Hepatocyte (in vitro differentiated cells): ENCODE measurements around the gene NOL3. TPM values are rescaled to one million over a fixed set of nuclear protein-coding genes. Genes with fewer than 3 reads are reported as not detected.

Experiments used
- DNase-seq: peaks from one replicate; pipeline ENCODE4 v3.0.0-alpha.2; 2016; ENCODE audit warnings: low spot score
- H2AFZ ChIP-seq: fragments of 200-600 bp; sonication (generic); 2 replicates; pipeline ENCODE4 v1.6.0; 2016; ENCODE audit warnings: antibody characterized with exemption, mild to moderate bottlenecking
- H3K27ac ChIP-seq: fragments of 200-600 bp; sonication (generic); 2 replicates; pipeline ENCODE4 v1.5.1; 2016; ENCODE audit warnings: mild to moderate bottlenecking
- H3K27me3 ChIP-seq: fragments of 200-600 bp; sonication (generic); 2 replicates; pipeline ENCODE4 v1.6.1; 2016
- H3K36me3 ChIP-seq: fragments of 200-600 bp; sonication (generic); replicated peaks from 2 replicates; pipeline ENCODE4 v1.5.1; 2016; ENCODE audit warnings: low read depth; ENCODE audit not compliant: insufficient read depth
- H3K4me1 ChIP-seq: fragments of 200-600 bp; sonication (generic); 2 replicates; pipeline ENCODE4 v1.5.1; 2016; ENCODE audit warnings: mild to moderate bottlenecking, moderate library complexity; ENCODE audit not compliant: insufficient read depth
- H3K4me2 ChIP-seq: fragments of 200-600 bp; sonication (generic); 2 replicates; pipeline ENCODE4 v1.6.0; 2016
- H3K4me3 ChIP-seq: fragments of 200-600 bp; sonication (generic); 2 replicates; pipeline ENCODE4 v1.5.1; 2016; ENCODE audit warnings: mild to moderate bottlenecking
- H3K79me2 ChIP-seq: fragments of 200-600 bp; sonication (generic); 2 replicates; pipeline ENCODE4 v1.6.0; 2017; ENCODE audit warnings: mild to moderate bottlenecking
- H3K9me2 ChIP-seq: fragments of 200-600 bp; sonication (generic); replicated peaks from 2 replicates; pipeline ENCODE4 v1.6.0; 2017; ENCODE audit warnings: mild to moderate bottlenecking; ENCODE audit not compliant: insufficient read depth
- H3K9me3 ChIP-seq: fragments of 200-600 bp; sonication (generic); 2 replicates; pipeline ENCODE4 v1.5.1; 2016; ENCODE audit warnings: low read depth, mild to moderate bottlenecking
- H4K20me1 ChIP-seq: fragments of 200-600 bp; sonication (generic); 2 replicates; pipeline ENCODE4 v1.6.0; 2016; ENCODE audit warnings: mild to moderate bottlenecking; ENCODE audit not compliant: insufficient read depth, poor library complexity, severe bottlenecking
- EZH2 ChIP-seq: fragments of 200-600 bp; sonication (generic); IDR thresholded peaks from 2 replicates; pipeline ENCODE4 v1.6.1; 2016; ENCODE audit warnings: antibody characterized with exemption, mild to moderate bottlenecking, borderline replicate concordance
- EZH2phosphoT487 ChIP-seq: fragments of 200-600 bp; sonication (generic); IDR thresholded peaks from one replicate; pipeline ENCODE4 v1.6.1; 2018; ENCODE audit warnings: antibody characterized with exemption, mild to moderate bottlenecking, low read depth, moderate library complexity; ENCODE audit not compliant: unreplicated experiment, severe bottlenecking
- WGBS: methylation state at CpG from one replicate; pipeline ENCODE4 v1.1.6; 2016; ENCODE audit warnings: low lambda C conversion rate; ENCODE audit errors: missing lambda C conversion rate; 5-methylcytosine and 5-hydroxymethylcytosine counted together
- polyA plus RNA-seq: library from polyadenylated mRNA; unstranded; fragments of >200 nt; fragmentation: Nextera tagmentation; extraction: Ambion mirVana; gene quantifications from 2 replicates; pipeline ENCODE4 v1.2.1, GENCODE V29; 2016
- total RNA-seq: library from RNA; depleted of rRNA; stranded (reverse); fragments of >200 nt; gene quantifications from 2 replicates; pipeline ENCODE4 v1.2.3, GENCODE V29; 2014
- TF ChIP-seq, protein P1 (sequence below): fragments of 200-600 bp; sonication (generic); IDR thresholded peaks from 2 replicates; pipeline ENCODE4 v1.5.1; 2016; ENCODE audit warnings: antibody characterized with exemption, mild to moderate bottlenecking; ENCODE audit not compliant: poor library complexity

NOL3 gene
- total and polyA plus RNA-seq, 2 experiments from 2014 or later: 9.3 to 10.9 TPM

DNA sequence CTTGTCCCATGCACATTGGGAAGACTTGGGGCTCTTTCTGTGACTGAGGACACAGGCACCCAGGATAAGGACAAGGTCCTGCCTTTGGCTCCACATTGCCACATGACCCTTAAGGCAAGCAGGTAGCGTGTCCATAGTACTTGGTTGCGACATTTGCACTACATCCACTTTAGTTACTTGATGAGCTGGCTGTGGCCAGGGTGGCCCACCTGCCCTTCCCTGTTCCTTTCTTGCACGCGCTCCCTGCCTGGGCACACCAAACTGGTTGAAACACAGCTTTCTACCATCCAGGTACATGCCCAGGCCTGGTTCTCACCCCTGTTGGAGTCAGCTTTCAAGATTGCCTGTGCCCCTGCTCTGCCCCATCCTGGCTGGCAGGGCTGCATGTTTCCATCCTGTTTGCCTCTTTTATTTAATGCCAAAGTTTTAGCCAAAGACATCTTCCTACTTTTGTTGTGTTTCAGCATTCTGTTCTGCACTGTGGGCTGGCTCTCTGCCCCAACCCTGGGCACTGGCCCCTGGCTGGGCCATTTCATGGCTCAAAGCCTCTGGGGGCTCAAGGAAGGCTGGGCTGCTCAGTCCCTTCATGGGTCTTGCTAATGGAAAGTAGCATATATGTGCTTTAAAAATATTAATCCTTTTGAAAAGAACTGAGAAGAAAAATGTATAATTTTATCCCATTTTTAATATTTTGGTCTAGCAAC, 22.7 kb upstream of the NOL3 start:
- no peak for DNase-seq
- no peak overlapping the region for H2AFZ ChIP-seq
- H3K79me2 ChIP-seq: peaks cover 4% of the 10 kb centered on the region
- H3K4me1 ChIP-seq: peaks cover 10% of the 10 kb centered on the region
- no peaks in the 10 kb centered on the region for H4K20me1 ChIP-seq
- no peaks in the 10 kb centered on the region for H3K9me3 ChIP-seq
- no peaks in the 10 kb centered on the region for H3K9me2 ChIP-seq
- no peaks in the 10 kb centered on the region for H3K27me3 ChIP-seq
- no peaks in the 10 kb centered on the region for H3K36me3 ChIP-seq
- no peak overlapping the region for H3K4me2 ChIP-seq
- no peak for TF ChIP-seq EZH2phosphoT487
- TF ChIP-seq EZH2: no peak
- WGBS: 98% methylated on average over 4 of the region's 4 CpGs
- H3K27ac ChIP-seq: no peak overlapping the region
- H3K4me3 ChIP-seq: no peak overlapping the region

GRCh38 chr16:67148221-67148620, 22.1 kb upstream of the NOL3 start:
- no peak overlapping the region for H3K4me2 ChIP-seq
- H3K4me3 ChIP-seq: no peak overlapping the region
- peaks cover 10% of the 10 kb centered on the region for H3K4me1 ChIP-seq
- H3K9me3 ChIP-seq: no peaks in the 10 kb centered on the region
- H2AFZ ChIP-seq: no peak overlapping the region
- TF ChIP-seq EZH2phosphoT487 (no peak), EZH2 (no peak)
- TF ChIP-seq, protein P1, sequence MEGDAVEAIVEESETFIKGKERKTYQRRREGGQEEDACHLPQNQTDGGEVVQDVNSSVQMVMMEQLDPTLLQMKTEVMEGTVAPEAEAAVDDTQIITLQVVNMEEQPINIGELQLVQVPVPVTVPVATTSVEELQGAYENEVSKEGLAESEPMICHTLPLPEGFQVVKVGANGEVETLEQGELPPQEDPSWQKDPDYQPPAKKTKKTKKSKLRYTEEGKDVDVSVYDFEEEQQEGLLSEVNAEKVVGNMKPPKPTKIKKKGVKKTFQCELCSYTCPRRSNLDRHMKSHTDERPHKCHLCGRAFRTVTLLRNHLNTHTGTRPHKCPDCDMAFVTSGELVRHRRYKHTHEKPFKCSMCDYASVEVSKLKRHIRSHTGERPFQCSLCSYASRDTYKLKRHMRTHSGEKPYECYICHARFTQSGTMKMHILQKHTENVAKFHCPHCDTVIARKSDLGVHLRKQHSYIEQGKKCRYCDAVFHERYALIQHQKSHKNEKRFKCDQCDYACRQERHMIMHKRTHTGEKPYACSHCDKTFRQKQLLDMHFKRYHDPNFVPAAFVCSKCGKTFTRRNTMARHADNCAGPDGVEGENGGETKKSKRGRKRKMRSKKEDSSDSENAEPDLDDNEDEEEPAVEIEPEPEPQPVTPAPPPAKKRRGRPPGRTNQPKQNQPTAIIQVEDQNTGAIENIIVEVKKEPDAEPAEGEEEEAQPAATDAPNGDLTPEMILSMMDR: no peak
- H3K9me2 ChIP-seq: no peaks in the 10 kb centered on the region
- no peaks in the 10 kb centered on the region for H3K36me3 ChIP-seq
- no peak overlapping the region for H3K27ac ChIP-seq
- H3K79me2 ChIP-seq: peaks cover 4% of the 10 kb centered on the region
- no peak for DNase-seq
- H3K27me3 ChIP-seq: no peaks in the 10 kb centered on the region
- 100% methylated on average over 2 of the region's 2 CpGs for WGBS
- H4K20me1 ChIP-seq: no peaks in the 10 kb centered on the region

- 94% methylated on average over 11 of the region's 11 CpGs for WGBS
- H3K27me3 ChIP-seq: no peaks in the 10 kb centered on the region
- H2AFZ ChIP-seq: no peak overlapping the region
- no peaks in the 10 kb centered on the region for H3K36me3 ChIP-seq
- TF ChIP-seq, protein P1: no peak
- TF ChIP-seq EZH2phosphoT487: no peak
- TF ChIP-seq EZH2: no peak
- no peaks in the 10 kb centered on the region for H4K20me1 ChIP-seq
- peaks cover 10% of the 10 kb centered on the region for H3K4me1 ChIP-seq
- H3K9me3 ChIP-seq: no peaks in the 10 kb centered on the region
- no peak for DNase-seq
- H3K4me3 ChIP-seq: no peak overlapping the region
- H3K27ac ChIP-seq: no peak overlapping the region
- H3K79me2 ChIP-seq: peaks cover 4% of the 10 kb centered on the region
- no peaks in the 10 kb centered on the region for H3K9me2 ChIP-seq
- H3K4me2 ChIP-seq: peak overlapping the region; percentile 92
These were observed 21.6 kb upstream of the NOL3 start for GRCh38 chr16:67148656-67149275.
